ENCODE data around the gene ADAM12. TPM values are rescaled to one million over a fixed set of nuclear protein-coding genes. Genes with fewer than 3 reads are reported as not detected.

ADAM12 gene
- total RNA-seq, 1 experiment from 2014 or later = not detected

- no peak for DNase-seq (ENCODE audit: low spot score)
Observed at GRCh38 chr10:126215746-126216631, 172.3 kb downstream of the ADAM12 start.

DNA sequence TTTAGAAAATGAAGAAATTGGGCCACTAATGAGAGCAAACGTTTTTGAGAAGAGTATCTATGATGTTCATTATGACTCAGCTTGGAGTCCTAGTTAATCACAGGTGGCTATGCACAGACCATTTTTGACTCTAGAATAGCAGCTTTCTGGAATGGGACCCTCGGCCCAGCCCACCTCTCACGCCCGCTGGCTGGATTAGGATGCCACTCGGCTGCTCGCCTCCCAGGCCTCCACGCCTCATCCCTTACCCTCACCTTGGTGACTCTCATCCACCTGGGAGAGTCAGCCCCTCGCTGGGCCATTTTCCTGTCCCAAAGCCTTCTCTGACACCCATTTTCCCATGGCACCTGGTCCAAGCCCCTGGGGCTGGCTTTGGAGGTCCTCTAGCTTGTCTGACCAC lies 173.6 kb downstream of the ADAM12 start:
- no peak for DNase-seq (ENCODE audit: low spot score)

- no peak for DNase-seq (ENCODE audit: low spot score)
Observed at GRCh38 chr10:126214021-126214420, 174.3 kb downstream of the ADAM12 start.

DNA sequence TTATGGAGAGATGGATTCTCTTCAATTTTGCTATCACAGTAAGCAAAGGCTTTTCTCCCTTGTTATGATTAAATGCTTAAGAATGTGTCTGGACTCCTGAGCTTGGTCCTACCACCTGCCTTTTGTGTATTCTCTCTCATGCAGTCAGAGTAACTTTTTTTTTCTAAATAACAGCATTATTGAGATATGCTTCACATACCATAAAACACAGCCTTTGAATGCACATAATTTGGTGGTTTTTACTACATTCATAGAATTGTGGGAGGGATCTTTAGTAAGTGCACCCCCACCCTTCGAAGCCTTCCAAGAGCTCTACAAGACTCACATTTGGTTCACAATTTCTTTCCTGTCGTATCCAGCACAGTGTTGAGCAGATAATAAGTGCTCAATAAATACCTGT lies 175.5 kb downstream of the ADAM12 start:
- no peak for DNase-seq (ENCODE audit: low spot score)

GRCh38 chr10:126210051-126210651 lies 178.1 kb downstream of the ADAM12 start:
- DNase-seq (ENCODE audit: low spot score) = no peak

- DNase-seq (ENCODE audit: low spot score) = no peak
Observed at GRCh38 chr10:126209451-126209850, 178.8 kb downstream of the ADAM12 start.

DNA sequence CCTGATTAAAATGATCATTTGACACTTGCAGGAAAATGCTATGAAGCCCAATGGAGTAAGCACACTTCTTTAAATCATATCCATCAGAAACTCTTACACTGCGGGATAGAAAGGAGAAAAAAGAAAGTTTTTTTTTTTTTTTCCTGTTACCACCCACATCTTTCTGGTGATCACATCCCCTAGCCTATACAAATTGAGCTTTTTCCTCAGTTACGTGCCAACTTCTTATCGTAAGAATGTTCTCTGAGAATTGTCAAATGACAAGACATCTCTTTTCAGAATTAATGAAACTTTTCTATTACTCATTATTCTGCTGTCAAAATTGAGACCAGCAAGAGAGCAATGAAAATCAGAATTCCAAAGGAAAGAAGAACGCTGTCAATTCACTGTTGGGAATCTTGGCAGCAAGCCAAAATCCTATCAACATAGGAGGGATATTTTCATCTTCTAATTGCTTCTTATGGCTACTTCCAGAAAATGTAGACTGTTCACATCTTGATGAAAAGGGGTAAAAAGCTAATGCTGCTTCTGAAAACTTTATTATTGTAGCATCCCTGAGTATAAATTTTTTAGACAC lies 179.5 kb downstream of the ADAM12 start:
- no peak for DNase-seq (ENCODE audit: low spot score)

- DNase-seq (ENCODE audit: low spot score) = no peak
Observed at GRCh38 chr10:126207851-126208250, 180.4 kb downstream of the ADAM12 start.

- no peak for DNase-seq (ENCODE audit: low spot score)
Observed at GRCh38 chr10:126207313-126207771, 180.9 kb downstream of the ADAM12 start.

DNA sequence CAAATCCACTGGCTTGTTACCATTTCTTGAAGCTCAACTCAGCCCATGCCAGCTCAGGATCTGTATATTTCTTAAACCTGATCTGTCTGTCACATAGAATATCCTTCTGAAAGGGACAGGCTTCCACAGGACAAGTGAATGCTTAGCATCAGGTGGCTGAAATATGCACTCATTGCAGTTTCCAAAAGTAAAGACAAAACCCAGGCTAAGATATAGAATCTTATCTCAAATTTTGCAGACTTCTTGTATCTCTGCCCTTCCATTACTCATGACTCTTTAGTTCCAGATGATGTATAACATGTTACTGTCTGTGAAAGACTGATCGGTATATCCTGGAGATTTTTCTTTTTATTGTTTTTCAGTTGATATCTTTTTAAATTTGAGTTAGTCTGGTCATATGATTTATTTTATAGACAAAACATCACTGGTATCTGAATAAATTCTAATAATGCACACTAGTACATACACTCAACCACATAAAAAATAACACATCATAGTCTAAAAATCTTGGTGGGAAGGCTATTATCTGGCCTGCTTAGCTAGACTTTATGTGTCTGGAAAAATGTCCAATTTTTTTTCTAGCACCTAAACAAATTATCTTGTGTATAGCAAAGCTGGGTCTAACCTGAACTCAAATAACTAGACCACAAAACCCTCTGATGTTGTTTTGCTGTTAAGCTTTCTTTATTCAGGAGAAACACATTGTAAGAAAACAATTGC lies 182.6 kb downstream of the ADAM12 start:
- DNase-seq (ENCODE audit: low spot score) = no peak

DNA sequence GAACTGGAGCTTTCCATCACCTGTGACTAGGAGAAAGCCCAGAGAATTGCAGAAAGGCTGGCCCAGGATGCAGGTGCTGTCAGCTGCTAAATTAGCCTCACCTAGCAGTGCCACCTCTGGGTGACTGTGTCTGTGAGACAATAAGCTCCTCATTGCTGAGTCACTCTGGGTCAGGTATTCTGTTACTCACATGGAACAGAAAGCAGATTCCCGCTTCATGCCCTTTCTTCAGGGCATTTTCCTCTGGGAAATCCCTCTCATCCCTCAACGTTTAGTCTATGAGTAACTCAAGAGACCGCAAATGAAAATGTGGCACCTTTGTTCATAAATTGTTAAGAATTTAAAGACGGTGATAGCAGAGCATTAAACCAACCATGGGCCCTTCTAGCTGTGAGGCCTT lies 184.0 kb downstream of the ADAM12 start:
- DNase-seq (ENCODE audit: low spot score) = peak; percentile 3

DNA sequence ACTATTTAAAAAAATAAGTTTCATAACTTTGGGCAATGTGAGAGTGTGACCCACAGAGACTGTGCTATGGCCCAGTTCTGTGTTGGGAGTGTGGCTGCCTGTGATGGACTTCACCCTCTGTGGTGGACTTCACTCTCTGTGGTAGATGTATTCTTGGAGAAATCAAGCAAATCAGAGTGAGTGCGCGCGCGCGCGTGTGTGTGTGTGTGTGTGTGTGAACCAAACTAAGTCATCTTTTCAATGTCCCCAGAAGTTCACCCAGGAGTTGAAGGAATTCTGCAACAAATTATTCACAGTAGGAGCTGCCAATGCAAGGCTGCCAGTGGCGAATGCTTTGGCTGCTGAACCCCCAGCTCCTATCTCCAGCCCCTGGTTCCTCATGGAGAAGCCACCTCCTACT lies 184.5 kb downstream of the ADAM12 start:
- DNase-seq (ENCODE audit: low spot score) = no peak

- DNase-seq (ENCODE audit: low spot score) = no peak
Observed at GRCh38 chr10:126201603-126202002, 186.7 kb downstream of the ADAM12 start.

DNA sequence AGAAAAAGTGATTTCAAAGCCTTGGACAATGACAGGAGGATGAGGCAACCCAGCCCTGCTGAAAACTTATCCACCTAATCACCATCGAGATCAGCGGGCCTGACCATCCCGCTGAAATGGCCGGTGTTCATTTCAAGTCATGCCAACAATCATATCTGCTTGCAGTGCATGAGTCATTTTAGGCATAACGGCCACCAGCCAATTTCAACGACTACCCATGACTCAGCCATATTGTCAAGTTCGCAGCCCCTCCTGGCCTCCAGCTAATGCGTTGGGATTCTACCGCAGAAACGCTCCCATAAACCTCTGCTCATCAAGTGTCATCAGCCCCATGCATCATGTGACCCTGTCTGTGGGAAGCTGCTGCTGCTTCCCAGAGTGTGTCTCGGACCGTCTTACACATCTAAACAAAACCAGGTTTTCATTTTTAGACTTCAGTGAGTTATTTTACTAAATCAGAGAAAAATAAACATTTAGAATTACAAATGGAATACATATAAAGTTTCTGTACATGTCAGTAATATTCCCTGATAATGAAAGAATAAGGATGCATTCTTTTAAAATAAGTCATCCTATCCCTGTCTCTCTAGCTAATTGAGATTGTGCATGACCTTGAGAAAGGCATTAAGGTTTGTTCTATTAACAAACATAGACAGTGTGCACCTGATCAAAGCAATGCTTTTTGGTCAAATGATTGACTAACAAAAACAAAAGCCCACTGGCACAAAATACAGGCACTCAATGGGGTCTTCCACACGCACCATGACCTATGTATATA lies 188.9 kb downstream of the ADAM12 start:
- DNase-seq (ENCODE audit: low spot score) = no peak

GRCh38 chr10:126198681-126199080 lies 189.6 kb downstream of the ADAM12 start:
- DNase-seq (ENCODE audit: low spot score) = no peak

- no peak for DNase-seq (ENCODE audit: low spot score)
Observed at GRCh38 chr10:126197036-126197543, 191.2 kb downstream of the ADAM12 start.

GRCh38 chr10:126196281-126196680 lies 192.0 kb downstream of the ADAM12 start:
- no peak for DNase-seq (ENCODE audit: low spot score)

- DNase-seq (ENCODE audit: low spot score) = no peak
Observed at GRCh38 chr10:126191192-126191591, 197.1 kb downstream of the ADAM12 start.

DNA sequence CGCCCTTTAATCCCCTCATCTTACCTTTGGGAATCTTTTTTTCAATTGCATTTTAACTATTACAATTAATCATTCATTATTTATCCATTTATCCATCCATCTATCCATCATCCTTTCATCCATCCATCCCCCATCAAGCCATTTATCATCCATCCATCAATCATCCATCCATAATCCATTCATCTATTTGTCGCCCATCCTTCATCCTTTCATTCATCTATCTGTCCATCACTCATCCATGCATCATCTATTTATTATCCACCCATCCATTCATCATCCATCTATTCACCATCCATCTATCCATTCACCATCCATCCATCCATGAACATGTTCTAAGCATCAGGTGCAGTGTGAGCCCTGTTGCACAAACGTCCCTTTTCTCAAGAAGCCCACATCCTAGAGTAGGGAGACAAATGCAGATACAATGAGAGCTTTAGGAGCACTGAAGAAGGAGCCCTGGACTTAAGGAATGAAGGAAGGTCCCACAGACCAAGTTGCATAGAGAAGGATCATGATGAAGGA lies 199.5 kb downstream of the ADAM12 start:
- DNase-seq (ENCODE audit: low spot score) = no peak

DNA sequence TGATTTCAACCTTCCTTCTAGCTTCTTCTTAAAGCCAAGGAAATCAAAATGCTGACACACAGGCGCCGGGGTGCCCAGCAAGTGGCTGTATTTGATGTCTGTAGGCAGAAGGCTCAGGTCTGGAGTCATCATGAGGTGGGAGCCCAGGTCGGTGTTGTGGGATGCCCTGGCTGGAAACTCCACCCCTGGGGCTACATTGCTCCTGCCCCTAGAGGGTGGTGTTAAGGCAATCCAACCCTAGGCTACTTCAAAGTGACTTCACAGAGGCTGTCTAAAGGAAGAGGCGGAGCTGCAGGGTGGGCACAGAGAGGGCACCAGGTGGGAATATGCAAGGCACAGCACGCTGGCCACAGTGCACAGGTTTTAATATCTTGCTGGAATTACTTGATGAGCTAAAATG lies 200.9 kb downstream of the ADAM12 start:
- no peak for DNase-seq (ENCODE audit: low spot score)

GRCh38 chr10:126186766-126187165 lies 201.5 kb downstream of the ADAM12 start:
- no peak for DNase-seq (ENCODE audit: low spot score)
